ENCODE data around the gene POLR1A. TPM values are rescaled to one million over a fixed set of nuclear protein-coding genes. Genes with fewer than 3 reads are reported as not detected.

The POLR1A gene
- total RNA-seq (2022; extraction: Qiagen RNA extraction; ENCODE audit: low read depth) = 20.5 to 24.2 TPM (median 22.5 TPM) in 5 replicates

GRCh38 chr2:86105252-86105968 is at the start of gene POLR1A:
POLR1A (minus strand) TSS chr2:86105886; CDS start chr2:86105776, 110 bp downstream.

GRCh38 chr2:86105969-86106945 is 571 bp upstream of the POLR1A start, which contains the start of gene PTCD3:
PTCD3 (plus strand) TSS chr2:86106235; CDS start chr2:86106248, 13 bp downstream.

Other genes with a start within 250 kb of the POLR1A start
- gene ST3GAL5, start 216.9 kb downstream of the POLR1A start, total RNA-seq (2022; extraction: Qiagen RNA extraction; ENCODE audit: low read depth) = 28.6 to 33.7 TPM (median 31.3 TPM) in 5 replicates
- gene PTCD3, start 349 bp upstream of the POLR1A start, total RNA-seq (2022; extraction: Qiagen RNA extraction; ENCODE audit: low read depth) = 57.4 to 104 TPM (median 78.9 TPM) in 5 replicates
- gene IMMT, start 89.6 kb upstream of the POLR1A start, total RNA-seq (2022; extraction: Qiagen RNA extraction; ENCODE audit: low read depth) = 103 to 117 TPM (median 110 TPM) in 5 replicates
- gene MRPL35, start 93.6 kb upstream of the POLR1A start, total RNA-seq (2022; extraction: Qiagen RNA extraction; ENCODE audit: low read depth) = 67.6 to 105 TPM (median 74.5 TPM) in 5 replicates
- 0.55 to 0.62 TPM (median 0.61 TPM) in 5 replicates for gene REEP1, start 231.7 kb upstream of the POLR1A start, total RNA-seq (2022; extraction: Qiagen RNA extraction; ENCODE audit: low read depth)